HK-2 (cell line): Measurements from ENCODE around the gene SIAH2.
"Not testable (repeated sequence)": the region's sequence is repeated elsewhere in the genome, so short reads cannot be mapped to it uniquely, and the experiment has no call there.

ENCODE experiments used
- DNase-seq: peaks from one replicate; pipeline ENCODE4 v3.0.0-alpha.2; 2018; ENCODE audit not compliant: unreplicated experiment

SIAH2 gene

GRCh38 chr3:150763122-150763840 lies at the start of gene SIAH2:
TSS of gene SIAH2 (minus strand) at chr3:150763169. CDS start at chr3:150762849, 320 bp downstream.
- DNase-seq: peak; percentile 96

- no peak for DNase-seq
Measured at GRCh38 chr3:150811984-150812383, 49.0 kb upstream of the SIAH2 start.

GRCh38 chr3:150810641-150811040 lies 47.7 kb upstream of the SIAH2 start:
- DNase-seq: no peak

GRCh38 chr3:150806185-150806835 lies 43.3 kb upstream of the SIAH2 start:
- no peak for DNase-seq

GRCh38 chr3:150805354-150805753 lies 42.4 kb upstream of the SIAH2 start:
- DNase-seq: no peak

- DNase-seq: no peak
Measured at GRCh38 chr3:150803440-150803985, 40.5 kb upstream of the SIAH2 start.

- no peak for DNase-seq
Measured at GRCh38 chr3:150800722-150801121, 37.8 kb upstream of the SIAH2 start.

- DNase-seq: no peak
Measured at GRCh38 chr3:150798122-150798618, 35.2 kb upstream of the SIAH2 start.

GRCh38 chr3:150797155-150797554 lies 34.2 kb upstream of the SIAH2 start:
- DNase-seq: no peak

- not testable (repeated sequence) for DNase-seq
Measured at GRCh38 chr3:150796527-150796926, 33.6 kb upstream of the SIAH2 start.

GRCh38 chr3:150793641-150794040 lies 30.7 kb upstream of the SIAH2 start:
- DNase-seq: no peak

GRCh38 chr3:150790629-150791028 lies 27.7 kb upstream of the SIAH2 start:
- DNase-seq: no peak

GRCh38 chr3:150789451-150789850 lies 26.5 kb upstream of the SIAH2 start:
- DNase-seq: no peak

GRCh38 chr3:150787741-150788370 lies 24.9 kb upstream of the SIAH2 start:
- peak; percentile 46 for DNase-seq

GRCh38 chr3:150786791-150787190 lies 23.8 kb upstream of the SIAH2 start:
- no peak for DNase-seq

GRCh38 chr3:150784747-150785125 lies 21.8 kb upstream of the SIAH2 start:
- no peak for DNase-seq

GRCh38 chr3:150783920-150784746 lies 21.2 kb upstream of the SIAH2 start:
- no peak for DNase-seq

- no peak for DNase-seq
Measured at GRCh38 chr3:150783316-150783715, 20.3 kb upstream of the SIAH2 start.

GRCh38 chr3:150779402-150779858 lies 16.5 kb upstream of the SIAH2 start:
- DNase-seq: no peak

GRCh38 chr3:150778793-150779401 lies 15.9 kb upstream of the SIAH2 start:
- no peak for DNase-seq

- peak; percentile 22 for DNase-seq
Measured at GRCh38 chr3:150775001-150775599, 12.1 kb upstream of the SIAH2 start.
